ENCODE data around the gene G6PC3.
"Not testable (repeated sequence)": the region's sequence is repeated elsewhere in the genome, so short reads cannot be mapped to it uniquely, and the experiment has no call there.

GRCh38 chr17:44046893-44047292 is 23.6 kb upstream of the G6PC3 start:
- TF ChIP-seq CTCF, POLR2A (IDR thresholded peaks at IDR 0.05): not testable (repeated sequence)
